SK-N-MC (cell line): ENCODE measurements around the gene GPR152.

Experiments used
- DNase-seq: peaks from one replicate; pipeline ENCODE4 v3.0.0-alpha.2; 2011; ENCODE audit warnings: low read depth, low spot score
- H3K27ac ChIP-seq: fragments of 200-600 bp; sonication (generic); 2 replicates; pipeline ENCODE4 v1.5.1; 2016; ENCODE audit warnings: mixed run types
- H3K36me3 ChIP-seq: fragments of 200-600 bp; sonication (generic); 2 replicates; pipeline ENCODE4 v1.6.1; 2017; ENCODE audit warnings: antibody characterized with exemption, low read length, mixed read lengths; ENCODE audit not compliant: insufficient read depth
- H3K4me3 ChIP-seq: fragments of 200-600 bp; sonication (generic); 2 replicates; pipeline ENCODE4 v1.5.1; 2016
- H3K9ac ChIP-seq: fragments of 200-600 bp; sonication (generic); 2 replicates; pipeline ENCODE4 v1.8.0; 2017; ENCODE audit warnings: mixed run types, mixed read lengths; ENCODE audit not compliant: insufficient read length
- H3K9me3 ChIP-seq: fragments of 200-600 bp; sonication (generic); 2 replicates; pipeline ENCODE4 v1.6.1; 2017; ENCODE audit warnings: low read depth, mild to moderate bottlenecking, antibody characterized with exemption, low read length, moderate library complexity, mixed read lengths
- EZH2 ChIP-seq: fragments of 200-600 bp; sonication (generic); IDR thresholded peaks from one replicate; pipeline ENCODE4 v1.6.1; 2017; ENCODE audit warnings: antibody characterized with exemption
- FOXP2 ChIP-seq: optimal IDR thresholded peaks from 2 replicates; pipeline ENCODE3; 2011; ENCODE audit warnings: mild to moderate bottlenecking, moderate library complexity; ENCODE audit not compliant: insufficient read depth; ENCODE audit errors: extremely low read length, control extremely low read depth
- POLR2AphosphoS5 ChIP-seq: IDR thresholded peaks from 2 replicates; pipeline ENCODE4 v1.6.1; 2012; ENCODE audit warnings: mild to moderate bottlenecking, low read depth, low read length, borderline replicate concordance

The GPR152 gene

GRCh38 chr11:67438158-67438902 is 14.2 kb downstream of the GPR152 start:
- DNase-seq, result no peak
- Histone ChIP-seq H3K9me3 (no peaks in the 10 kb centered on the region), H3K4me3 (no peak overlapping the region), H3K27ac (0 out of 2 replicates have a peak overlapping the region, but pooled peaks have one; percentile 42), H3K36me3 (peaks cover 6% of the 10 kb centered on the region; the same call in 1 of the 2 replicates), H3K9ac (no peak overlapping the region)
- no peak for TF ChIP-seq FOXP2
- no peak for TF ChIP-seq EZH2
- no peak for TF ChIP-seq POLR2AphosphoS5

GRCh38 chr11:67437809-67438157 is 14.7 kb downstream of the GPR152 start:
- H3K9me3 ChIP-seq, result no peaks in the 10 kb centered on the region
- H3K4me3 ChIP-seq, result no peak overlapping the region
- DNase-seq, result no peak
- no peak overlapping the region for H3K9ac ChIP-seq
- H3K36me3 ChIP-seq, result peaks cover 11% of the 10 kb centered on the region; the same call in 1 of the 2 replicates
- H3K27ac ChIP-seq, result peak overlapping the region; percentile 57; the same call in 1 of the 2 replicates
- TF ChIP-seq FOXP2 (no peak), POLR2AphosphoS5 (no peak), EZH2 (no peak)

- Histone ChIP-seq H3K27ac (peak within 1 kb of the TSS; percentile 57; the same call in 1 of the 2 replicates), H3K9me3 (no peaks in the 10 kb centered on the region), H3K4me3 (peak within 1 kb of the TSS; percentile 45), H3K9ac (no peak within 1 kb of the TSS), H3K36me3 (peaks cover 16% of the 10 kb centered on the region; the same call in 1 of the 2 replicates)
- TF ChIP-seq FOXP2 (no peak), POLR2AphosphoS5 (0 out of 2 replicates have a peak, but pooled peaks have one; percentile 19)
- no peak for DNase-seq
Observed at GRCh38 chr11:67437082-67437808, 15.3 kb downstream of the GPR152 start, which contains the start of gene PTPRCAP. TSS of gene PTPRCAP (minus strand) at chr11:67437682. CDS start at chr11:67437619, 63 bp downstream.

GRCh38 chr11:67436459-67437081 is 16.0 kb downstream of the GPR152 start:
- TF ChIP-seq POLR2AphosphoS5 (no peak), FOXP2 (no peak), EZH2 (no peak)
- Histone ChIP-seq H3K9me3 (no peaks in the 10 kb centered on the region), H3K36me3 (peaks cover 14% of the 10 kb centered on the region; the same call in 1 of the 2 replicates), H3K4me3 (peak overlapping the region; percentile 37), H3K9ac (no peak overlapping the region), H3K27ac (peak overlapping the region; percentile 56; the same call in 1 of the 2 replicates)
- DNase-seq, result no peak

GRCh38 chr11:67435727-67436458 is 16.6 kb downstream of the GPR152 start:
- Histone ChIP-seq H3K27ac (no peak overlapping the region), H3K4me3 (no peak overlapping the region), H3K9me3 (no peaks in the 10 kb centered on the region), H3K9ac (no peak overlapping the region), H3K36me3 (peaks cover 18% of the 10 kb centered on the region; the same call in 1 of the 2 replicates)
- DNase-seq, result no peak
- TF ChIP-seq POLR2AphosphoS5 (no peak), FOXP2 (no peak), EZH2 (no peak)

GRCh38 chr11:67435031-67435726 is 17.4 kb downstream of the GPR152 start:
- Histone ChIP-seq H3K36me3 (peaks cover 18% of the 10 kb centered on the region; the same call in 1 of the 2 replicates), H3K9me3 (no peaks in the 10 kb centered on the region), H3K4me3 (no peak overlapping the region), H3K9ac (no peak overlapping the region), H3K27ac (no peak overlapping the region)
- no peak for TF ChIP-seq EZH2
- TF ChIP-seq FOXP2, result no peak
- no peak for TF ChIP-seq POLR2AphosphoS5
- DNase-seq, result no peak

- Histone ChIP-seq H3K36me3 (peaks cover 18% of the 10 kb centered on the region; the same call in 1 of the 2 replicates), H3K9me3 (no peaks in the 10 kb centered on the region), H3K9ac (no peak overlapping the region), H3K27ac (no peak overlapping the region), H3K4me3 (no peak overlapping the region)
- no peak for TF ChIP-seq FOXP2
- no peak for TF ChIP-seq EZH2
- TF ChIP-seq POLR2AphosphoS5, result no peak; the same call in 1 of the 2 replicates
- no peak for DNase-seq
Observed at GRCh38 chr11:67434395-67434881, 18.1 kb downstream of the GPR152 start.
